Glomerular visceral epithelial cell (primary cell): ENCODE data around the gene CREBBP.
"Not testable (repeated sequence)": the region's sequence is repeated elsewhere in the genome, so short reads cannot be mapped to it uniquely, and the experiment has no call there.

Source experiments
- DNase-seq: peaks from one replicate; pipeline ENCODE4 v3.0.0-alpha.2; 2016; ENCODE audit errors: extremely low spot score

Gene CREBBP

GRCh38 chr16:3880623-3881498, at the start of gene CREBBP:
Gene CREBBP, minus strand, starts transcription at chr16:3880713. Its CDS starts 797 bp downstream, at chr16:3879916.
- DNase-seq, result peak; percentile 91

GRCh38 chr16:3927147-3927546, 46.6 kb upstream of the CREBBP start:
- not testable (repeated sequence) for DNase-seq

GRCh38 chr16:3924763-3925162, 44.2 kb upstream of the CREBBP start:
- no peak for DNase-seq

GRCh38 chr16:3922241-3922640, 41.7 kb upstream of the CREBBP start:
- DNase-seq, result no peak

GRCh38 chr16:3920206-3920605, 39.7 kb upstream of the CREBBP start:
- no peak for DNase-seq

GRCh38 chr16:3919413-3919812, 38.9 kb upstream of the CREBBP start:
- no peak for DNase-seq

GRCh38 chr16:3915426-3916260, 35.1 kb upstream of the CREBBP start:
- no peak for DNase-seq

- no peak for DNase-seq
Observed at GRCh38 chr16:3912897-3913296, 32.4 kb upstream of the CREBBP start.

GRCh38 chr16:3912373-3912772, 31.9 kb upstream of the CREBBP start:
- DNase-seq, result no peak

- DNase-seq, result not testable (repeated sequence)
Observed at GRCh38 chr16:3911741-3912140, 31.2 kb upstream of the CREBBP start.

GRCh38 chr16:3909791-3910583, 29.5 kb upstream of the CREBBP start:
- DNase-seq, result no peak

- no peak for DNase-seq
Observed at GRCh38 chr16:3908951-3909437, 28.5 kb upstream of the CREBBP start.

GRCh38 chr16:3907586-3907985, 27.1 kb upstream of the CREBBP start:
- no peak for DNase-seq

GRCh38 chr16:3906363-3906762, 25.9 kb upstream of the CREBBP start:
- no peak for DNase-seq

GRCh38 chr16:3904875-3905274, 24.4 kb upstream of the CREBBP start:
- DNase-seq, result no peak

- DNase-seq, result no peak
Observed at GRCh38 chr16:3890091-3890490, 9.6 kb upstream of the CREBBP start.

- no peak for DNase-seq
Observed at GRCh38 chr16:3889059-3889458, 8.5 kb upstream of the CREBBP start.

- not testable (repeated sequence) for DNase-seq
Observed at GRCh38 chr16:3885999-3886398, 5.5 kb upstream of the CREBBP start.

GRCh38 chr16:3884398-3884797, 3.9 kb upstream of the CREBBP start:
- DNase-seq, result no peak

GRCh38 chr16:3882531-3882930, 2.0 kb upstream of the CREBBP start:
- no peak for DNase-seq

GRCh38 chr16:3881499-3881990, 1.0 kb upstream of the CREBBP start:
- DNase-seq, result no peak
